Uterus (tissue), 4 donors: Measurements from ENCODE around the gene KIF1B. TPM values are rescaled to one million over a fixed set of nuclear protein-coding genes. Genes with fewer than 3 reads are reported as not detected.

ENCODE experiments used
- DNase-seq, 2 donors: peaks; one replicate each; pipeline ENCODE4 v3.0.0-alpha.2; 2019 to 2020
- H3K27ac ChIP-seq, 2 donors: fragments of 200-600 bp; sonication (generic); 1 replicate in 1 of 2; 2 replicates in 1 of 2; pipeline ENCODE4 v1.5.1; 2016 to 2018
- H3K27me3 ChIP-seq, 2 donors: fragments of 200-600 bp; sonication (generic); one replicate each; pipeline ENCODE4 v1.5.1; 2018 to 2019; ENCODE audit warnings: control low read depth in 1 of 2
- H3K36me3 ChIP-seq, 2 donors: fragments of 200-600 bp; sonication (generic); one replicate each; pipeline ENCODE4 v1.5.1; 2019; ENCODE audit warnings: control low read depth in 1 of 2
- H3K4me1 ChIP-seq, 2 donors: fragments of 200-600 bp; sonication (generic); one replicate each; pipeline ENCODE4 v1.5.1; 2018 to 2019; ENCODE audit warnings: control low read depth in 1 of 2
- H3K4me3 ChIP-seq, 2 donors: fragments of 200-600 bp; sonication (generic); 1 replicate in 1 of 2; 2 replicates in 1 of 2; pipeline ENCODE4 v1.5.1; 2018 to 2019; ENCODE audit warnings: mild to moderate bottlenecking in 1 of 2
- H3K9me3 ChIP-seq, 2 donors: fragments of 200-600 bp; sonication (generic); one replicate each; pipeline ENCODE4 v1.5.1; 2019; ENCODE audit warnings: control low read depth in 1 of 2
- POLR2A ChIP-seq, 2 donors: fragments of 450-650 bp; IDR thresholded peaks; one replicate each; pipeline ENCODE4 v1.6.1; 2016; ENCODE audit warnings: antibody characterized with exemption in 2 of 2, mild to moderate bottlenecking in 1 of 2, moderate library complexity in 1 of 2
- intact Hi-C: fragments of 100-400 bp; cut with DNase I; formaldehyde crosslinking; loops from one replicate; pipeline ENCODE4 v1.15.1; 2023; ENCODE audit warnings: low total_unique reads
- total RNA-seq, 4 donors: library from RNA; depleted of rRNA in 3 of 4; stranded (reverse); fragments of >200 nt in 3 of 4; gene quantifications; one replicate each; pipeline versions ENCODE4 v1.1.0 to v1.2.4, GENCODE V29; 2014 to 2023
- TF ChIP-seq, protein P1 (sequence below), 4 experiments: fragments of 200-600 bp in 2 of 4; fragments of 450-650 bp in 2 of 4; sonication (generic) in 2 of 4; IDR thresholded peaks; one replicate each; pipeline ENCODE4 v1.5.1; 2016 to 2019; ENCODE audit warnings: antibody characterized with exemption in 4 of 4, mild to moderate bottlenecking in 2 of 4, moderate library complexity in 1 of 4
- donor health status: DM: yes; HTN: yes; CAD: no.

The KIF1B gene
- total RNA-seq, 4 donors from 2014 or later: 26.4 to 89.6 (median 45.1) TPM

DNA sequence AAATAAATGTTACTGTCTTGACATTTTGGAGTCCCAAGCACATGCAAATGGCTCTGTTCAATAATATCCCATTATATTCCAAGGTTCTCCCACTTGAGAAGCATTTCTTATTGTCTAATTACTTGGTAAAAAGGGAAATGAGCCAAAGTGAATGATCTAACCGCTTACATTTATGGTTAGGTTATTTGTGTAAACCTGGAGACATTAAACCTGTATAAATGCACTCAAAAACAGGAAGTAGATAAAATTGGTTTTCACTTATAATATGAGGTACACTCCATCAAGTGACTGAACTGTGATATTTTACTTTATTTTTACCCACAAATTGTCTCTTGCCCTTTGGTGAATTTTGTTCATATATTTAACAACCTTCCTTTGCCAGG, 26.8 kb downstream of the KIF1B start:
- intact Hi-C loops: no loop called here
- Histone ChIP-seq H3K4me3 (no peak overlapping the region), H3K27me3 (no peaks in the 10 kb centered on the region), H3K36me3 (no peaks in the 10 kb centered on the region), H3K4me1 (no peaks in the 10 kb centered on the region), H3K9me3 (no peaks in the 10 kb centered on the region), H3K27ac (peak overlapping the region in 1 of 2 donors; percentile 7)
- no peak for DNase-seq
- TF ChIP-seq, protein P1, sequence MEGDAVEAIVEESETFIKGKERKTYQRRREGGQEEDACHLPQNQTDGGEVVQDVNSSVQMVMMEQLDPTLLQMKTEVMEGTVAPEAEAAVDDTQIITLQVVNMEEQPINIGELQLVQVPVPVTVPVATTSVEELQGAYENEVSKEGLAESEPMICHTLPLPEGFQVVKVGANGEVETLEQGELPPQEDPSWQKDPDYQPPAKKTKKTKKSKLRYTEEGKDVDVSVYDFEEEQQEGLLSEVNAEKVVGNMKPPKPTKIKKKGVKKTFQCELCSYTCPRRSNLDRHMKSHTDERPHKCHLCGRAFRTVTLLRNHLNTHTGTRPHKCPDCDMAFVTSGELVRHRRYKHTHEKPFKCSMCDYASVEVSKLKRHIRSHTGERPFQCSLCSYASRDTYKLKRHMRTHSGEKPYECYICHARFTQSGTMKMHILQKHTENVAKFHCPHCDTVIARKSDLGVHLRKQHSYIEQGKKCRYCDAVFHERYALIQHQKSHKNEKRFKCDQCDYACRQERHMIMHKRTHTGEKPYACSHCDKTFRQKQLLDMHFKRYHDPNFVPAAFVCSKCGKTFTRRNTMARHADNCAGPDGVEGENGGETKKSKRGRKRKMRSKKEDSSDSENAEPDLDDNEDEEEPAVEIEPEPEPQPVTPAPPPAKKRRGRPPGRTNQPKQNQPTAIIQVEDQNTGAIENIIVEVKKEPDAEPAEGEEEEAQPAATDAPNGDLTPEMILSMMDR (IDR thresholded peaks at IDR 0.05): no peak
- no peak for TF ChIP-seq POLR2A (IDR thresholded peaks at IDR 0.05)

DNA sequence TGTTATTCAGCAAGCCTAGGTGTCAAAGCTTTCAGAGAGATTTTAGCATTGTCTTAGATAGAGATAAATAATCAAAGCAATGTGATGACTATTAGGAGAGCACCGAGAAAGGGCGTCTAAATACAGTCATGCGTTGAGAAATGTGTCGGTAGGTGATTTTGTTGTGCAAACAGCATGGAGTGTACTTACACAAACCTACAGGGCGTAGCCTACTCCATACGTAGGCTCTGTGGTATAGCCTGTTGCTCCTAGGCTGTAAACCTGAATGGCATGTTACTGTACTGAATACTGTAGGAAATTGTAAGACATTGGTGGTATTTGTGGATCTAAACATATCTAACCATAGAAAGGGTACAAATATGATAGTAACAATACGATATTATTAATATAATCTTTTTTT, 31.8 kb downstream of the KIF1B start:
- no peaks in the 10 kb centered on the region for H3K36me3 ChIP-seq
- H3K27me3 ChIP-seq: no peaks in the 10 kb centered on the region
- H3K27ac ChIP-seq: no peak overlapping the region
- intact Hi-C loops: no loop called here
- H3K4me3 ChIP-seq: no peak overlapping the region
- H3K9me3 ChIP-seq: no peaks in the 10 kb centered on the region
- no peak for TF ChIP-seq POLR2A (IDR thresholded peaks at IDR 0.05)
- TF ChIP-seq, protein P1 (IDR thresholded peaks at IDR 0.05): no peak
- no peak for DNase-seq
- no peaks in the 10 kb centered on the region for H3K4me1 ChIP-seq

GRCh38 chr1:10242811-10243210, 32.4 kb downstream of the KIF1B start:
- H3K4me3 ChIP-seq: no peak overlapping the region
- H3K9me3 ChIP-seq: no peaks in the 10 kb centered on the region
- H3K27ac ChIP-seq: no peak overlapping the region
- DNase-seq: no peak
- H3K4me1 ChIP-seq: no peaks in the 10 kb centered on the region
- TF ChIP-seq, protein P1 (IDR thresholded peaks at IDR 0.05): no peak
- no peak for TF ChIP-seq POLR2A (IDR thresholded peaks at IDR 0.05)
- intact Hi-C loops: no loop called here
- no peaks in the 10 kb centered on the region for H3K27me3 ChIP-seq
- no peaks in the 10 kb centered on the region for H3K36me3 ChIP-seq

DNA sequence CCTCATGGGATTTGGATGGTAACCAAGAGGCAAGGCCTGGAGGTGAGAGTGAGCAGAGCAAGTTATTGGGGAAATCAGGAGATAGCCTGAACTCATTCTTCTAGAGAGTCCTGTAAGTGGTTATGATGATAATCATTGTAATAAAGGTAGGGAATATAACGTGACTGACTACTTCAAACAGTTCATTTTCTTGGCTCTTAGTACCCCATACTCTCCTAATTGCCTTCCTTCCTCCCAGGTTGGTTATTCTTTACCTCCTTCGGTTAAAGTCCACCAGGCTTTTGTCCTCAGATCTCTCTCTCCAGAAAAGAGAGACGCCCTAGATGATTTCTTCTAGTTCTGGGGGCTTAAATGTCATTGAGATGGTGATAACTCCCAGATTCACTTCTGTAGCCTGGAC, 35.3 kb downstream of the KIF1B start:
- TF ChIP-seq, protein P1 (IDR thresholded peaks at IDR 0.05): no peak
- TF ChIP-seq POLR2A (IDR thresholded peaks at IDR 0.05): no peak
- no peaks in the 10 kb centered on the region for H3K4me1 ChIP-seq
- no peaks in the 10 kb centered on the region for H3K36me3 ChIP-seq
- intact Hi-C loops: no loop called here
- DNase-seq: no peak
- no peak overlapping the region for H3K27ac ChIP-seq
- H3K27me3 ChIP-seq: no peaks in the 10 kb centered on the region
- no peak overlapping the region for H3K4me3 ChIP-seq
- no peaks in the 10 kb centered on the region for H3K9me3 ChIP-seq

- Histone ChIP-seq H3K4me3 (no peak overlapping the region), H3K36me3 (no peaks in the 10 kb centered on the region), H3K27ac (no peak overlapping the region), H3K27me3 (no peaks in the 10 kb centered on the region), H3K9me3 (no peaks in the 10 kb centered on the region), H3K4me1 (peaks cover 0 to 11% of the 10 kb centered on the region in 2 donors)
- no peak for DNase-seq
- intact Hi-C loops: no loop called here
- no peak for TF ChIP-seq POLR2A (IDR thresholded peaks at IDR 0.05)
- TF ChIP-seq, protein P1 (IDR thresholded peaks at IDR 0.05): no peak
These were observed 39.6 kb downstream of the KIF1B start for GRCh38 chr1:10249808-10250457.
